HG03469 (cell line): ENCODE data around the gene HMOX2.

Experiments used
- ATAC-seq: cut with Tn5 transposase; IDR thresholded peaks from one replicate; pipeline ENCODE4 v1.9.1; 2021; ENCODE audit warnings: mild to moderate bottlenecking, moderate library complexity, moderate number of reproducible peaks; ENCODE audit not compliant: unreplicated experiment

Gene HMOX2

GRCh38 chr16:4475880-4476788 lies at the start of gene HMOX2:
Gene HMOX2, plus strand, starts transcription at chr16:4476398. Its CDS starts 29,127 bp downstream, at chr16:4505525.
- ATAC-seq: peak; percentile 71

GRCh38 chr16:4426722-4427372 lies 49.4 kb upstream of the HMOX2 start:
- ATAC-seq: no peak

- ATAC-seq: no peak
Measured at GRCh38 chr16:4428500-4428899, 47.7 kb upstream of the HMOX2 start.

GRCh38 chr16:4431023-4431422 lies 45.2 kb upstream of the HMOX2 start:
- no peak for ATAC-seq

GRCh38 chr16:4433228-4433627 lies 43.0 kb upstream of the HMOX2 start:
- no peak for ATAC-seq

- no peak for ATAC-seq
Measured at GRCh38 chr16:4433914-4434787, 42.0 kb upstream of the HMOX2 start.

- no peak for ATAC-seq
Measured at GRCh38 chr16:4435337-4436067, 40.7 kb upstream of the HMOX2 start.

GRCh38 chr16:4437366-4437765 lies 38.8 kb upstream of the HMOX2 start:
- no peak for ATAC-seq

- ATAC-seq: no peak
Measured at GRCh38 chr16:4442371-4442770, 33.8 kb upstream of the HMOX2 start.

GRCh38 chr16:4443271-4443670 lies 32.9 kb upstream of the HMOX2 start:
- no peak for ATAC-seq

- no peak for ATAC-seq
Measured at GRCh38 chr16:4443986-4444385, 32.2 kb upstream of the HMOX2 start.

GRCh38 chr16:4450430-4450829 lies 25.8 kb upstream of the HMOX2 start:
- ATAC-seq: no peak

- no peak for ATAC-seq
Measured at GRCh38 chr16:4450931-4451519, 25.2 kb upstream of the HMOX2 start.

- no peak for ATAC-seq
Measured at GRCh38 chr16:4452674-4453073, 23.5 kb upstream of the HMOX2 start.

GRCh38 chr16:4454623-4455022 lies 21.6 kb upstream of the HMOX2 start:
- no peak for ATAC-seq

- no peak for ATAC-seq
Measured at GRCh38 chr16:4455081-4455480, 21.1 kb upstream of the HMOX2 start.

- no peak for ATAC-seq
Measured at GRCh38 chr16:4455951-4456350, 20.2 kb upstream of the HMOX2 start.

GRCh38 chr16:4460936-4461249 lies 15.3 kb upstream of the HMOX2 start:
- ATAC-seq: no peak

GRCh38 chr16:4461250-4462085 lies 14.7 kb upstream of the HMOX2 start:
- ATAC-seq: no peak
